Stimulated activated CD4-positive, alpha-beta T cell treated with anti-CD3 and anti-CD28 coated beads, Interleukin-15, amount 100 ng/mL, for 1 hour (primary cell): ENCODE results near the gene FAAP20.
A peak's percentile ranks its signal among the peaks of the same experiment; 100 is the strongest.
"Not testable (repeated sequence)": the region's sequence is repeated elsewhere in the genome, so short reads cannot be mapped to it uniquely, and the experiment has no call there.

Experiments
- DNase-seq, 2 donors: peaks; one replicate each; pipeline ENCODE4 v3.0.0-alpha.2; 2020; ENCODE audit warnings: low read depth in 1 of 2, low spot score in 1 of 2

FAAP20 gene

GRCh38 chr1:2163205-2163604 lies 31.4 kb downstream of the FAAP20 start:
- no peak for DNase-seq

DNA sequence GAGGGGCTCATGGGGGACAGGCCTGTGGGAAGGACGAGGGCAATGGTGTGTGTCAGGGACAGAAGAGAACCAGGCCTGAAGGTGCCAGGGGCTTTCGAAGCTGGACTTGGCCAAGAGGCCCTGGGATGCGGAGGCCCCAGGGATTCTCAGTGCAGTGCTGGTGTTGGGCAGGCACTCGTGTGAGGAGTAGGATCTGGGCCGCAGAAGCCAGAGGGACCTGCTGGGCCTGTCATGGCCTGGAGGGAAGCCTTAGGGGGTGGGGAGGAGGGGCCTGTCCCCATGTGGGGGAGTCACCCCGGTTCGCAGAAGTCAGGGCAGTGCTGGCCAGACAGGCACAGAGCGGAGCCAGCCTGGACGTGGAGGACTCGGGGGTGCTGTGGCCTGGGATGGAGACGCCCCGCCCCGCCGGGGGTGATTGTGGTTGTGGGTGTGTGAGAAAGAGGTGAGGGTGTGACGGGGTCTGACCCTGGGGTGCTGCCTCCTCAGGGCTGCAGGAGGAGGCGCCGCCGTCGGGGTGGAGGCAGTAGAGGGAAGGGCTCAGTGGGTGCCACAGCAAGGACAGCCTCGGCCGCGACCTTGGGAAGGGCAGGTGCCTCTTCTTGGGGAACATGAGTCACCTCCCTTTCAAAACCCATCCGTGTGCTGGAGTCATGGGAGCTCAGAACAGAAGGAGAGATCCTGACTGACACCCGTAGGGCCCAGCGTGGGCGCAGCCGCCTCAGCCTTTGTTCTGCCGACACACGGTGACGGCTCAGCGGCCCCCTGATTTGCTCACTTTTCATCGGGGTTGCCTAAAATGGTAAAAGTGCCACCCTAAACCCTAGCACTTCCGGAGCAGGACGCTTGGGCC lies 33.9 kb downstream of the FAAP20 start:
- DNase-seq, result no peak

DNA sequence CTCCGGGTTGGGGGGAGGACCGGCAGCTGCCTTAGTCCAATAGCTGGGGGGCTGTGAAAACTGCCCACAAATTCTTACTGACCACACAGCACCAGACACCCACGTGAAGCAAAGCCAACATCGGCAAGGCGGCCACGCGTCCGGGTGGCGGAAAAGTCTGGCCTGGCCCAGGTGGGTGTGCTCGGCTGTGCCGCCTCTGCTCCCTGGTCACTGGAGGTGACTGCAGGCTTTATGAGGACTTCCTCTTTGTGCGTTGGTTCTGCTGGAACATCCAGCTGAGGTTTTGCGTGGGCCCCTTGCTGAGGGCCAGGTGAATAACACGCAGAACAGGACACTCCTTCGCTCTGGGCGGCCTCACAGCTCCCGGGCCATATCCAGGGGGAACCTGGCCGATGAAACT lies 35.4 kb downstream of the FAAP20 start:
- DNase-seq, result no peak

GRCh38 chr1:2158272-2158671 lies 36.3 kb downstream of the FAAP20 start:
- DNase-seq, result no peak

DNA sequence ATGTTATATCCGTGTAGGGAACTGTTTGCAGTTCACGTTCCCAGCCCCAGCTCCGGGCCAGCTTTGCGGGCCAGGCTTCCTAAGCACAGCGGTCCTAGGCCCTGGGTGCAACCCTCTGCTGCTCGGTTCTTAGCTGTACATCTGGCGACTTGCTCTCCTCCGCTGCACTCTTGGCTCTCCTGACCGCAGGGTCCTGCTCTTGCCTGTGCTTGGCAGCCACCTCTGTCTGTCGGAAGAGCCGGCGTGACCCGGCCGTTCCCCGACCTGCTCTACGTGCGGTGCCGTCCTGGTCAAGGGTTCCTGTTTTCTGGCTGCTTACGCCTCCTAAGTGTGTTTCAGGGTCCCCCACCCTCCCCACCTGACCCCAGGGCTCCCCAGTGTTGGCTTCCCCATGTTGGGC lies 36.7 kb downstream of the FAAP20 start:
- DNase-seq, result no peak

GRCh38 chr1:2156866-2157265 lies 37.7 kb downstream of the FAAP20 start:
- DNase-seq, result no peak

DNA sequence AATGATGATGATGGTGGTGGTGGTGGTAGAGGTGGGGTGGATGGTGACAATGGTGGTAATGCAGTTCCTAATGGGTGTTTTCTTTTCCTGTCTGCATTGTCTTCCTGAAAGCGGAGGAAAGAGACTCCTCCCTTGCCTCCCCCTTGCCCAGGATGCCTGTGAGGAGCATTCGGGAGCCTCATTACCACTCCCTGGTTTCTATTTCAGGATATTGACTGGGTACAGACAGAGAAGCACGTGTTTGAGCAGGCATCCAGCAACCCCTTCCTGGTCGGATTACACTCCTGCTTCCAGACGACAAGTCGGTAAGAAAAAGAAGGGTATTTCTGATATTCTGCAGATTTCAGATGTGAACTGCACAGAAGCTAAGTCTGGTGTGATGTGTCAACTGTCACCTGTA lies 38.8 kb downstream of the FAAP20 start:
- no peak for DNase-seq

DNA sequence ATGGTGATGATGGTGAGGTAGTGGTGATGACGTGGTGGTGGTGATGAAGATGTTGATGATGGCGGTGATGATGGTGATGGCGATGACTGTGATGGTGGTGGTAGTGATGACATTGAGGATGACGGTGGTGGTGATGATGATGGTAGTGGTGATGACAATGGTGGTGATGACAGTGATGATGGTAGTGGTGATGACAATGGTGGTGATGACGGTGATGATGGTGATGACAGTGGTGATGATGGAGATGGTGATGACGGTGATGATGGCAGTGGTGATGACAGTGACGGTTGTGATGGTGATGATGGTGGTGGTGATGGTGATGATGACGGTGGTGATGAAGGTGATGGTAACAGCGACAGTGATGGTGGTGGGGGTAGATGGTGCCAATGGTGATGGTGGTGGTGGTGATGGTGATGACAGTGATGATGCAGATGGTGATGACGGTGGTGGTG lies 39.4 kb downstream of the FAAP20 start:
- DNase-seq, result no peak

DNA sequence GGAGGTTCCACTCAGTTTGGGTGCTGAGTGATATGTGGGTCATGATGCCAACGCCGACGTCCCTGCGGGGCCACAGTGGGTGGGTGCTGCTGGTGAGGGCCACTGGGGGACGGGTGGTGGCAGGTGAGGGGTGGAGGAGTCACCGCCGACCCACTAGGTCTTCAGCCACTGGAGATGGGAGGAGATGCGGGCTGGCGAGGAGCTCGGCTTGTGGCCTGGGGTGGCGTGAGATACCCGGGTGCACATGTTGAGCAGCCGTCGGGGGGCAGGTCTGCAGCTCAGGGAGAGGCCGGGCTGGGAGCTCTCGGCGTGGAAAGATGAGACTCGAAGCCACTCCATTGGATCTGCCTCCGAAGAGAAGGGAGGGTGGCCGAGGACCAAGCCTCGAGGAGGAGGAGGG lies 40.5 kb downstream of the FAAP20 start:
- no peak for DNase-seq

- DNase-seq, result no peak
Observed at GRCh38 chr1:2152954-2153353, 41.6 kb downstream of the FAAP20 start.

GRCh38 chr1:2151911-2152310 lies 42.7 kb downstream of the FAAP20 start:
- no peak for DNase-seq

DNA sequence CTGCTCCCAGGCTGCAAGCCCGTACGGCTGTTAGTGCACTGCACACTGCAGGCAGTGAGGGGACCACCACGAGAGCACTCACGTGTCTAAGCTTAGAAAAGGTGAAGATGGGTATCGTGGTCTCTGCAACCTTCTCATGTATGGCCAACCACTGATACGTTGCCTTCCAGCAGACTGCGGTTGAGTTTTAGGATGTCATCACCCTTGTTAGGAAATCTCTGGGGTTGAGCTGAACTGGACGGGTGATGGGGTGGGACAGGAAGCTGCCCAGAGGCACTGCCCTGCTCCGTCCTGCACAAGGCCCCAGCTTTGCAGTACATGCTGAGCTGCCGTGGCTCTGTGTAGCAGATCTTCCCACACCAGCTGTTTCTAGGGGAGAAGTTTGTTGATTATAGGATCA lies 43.3 kb downstream of the FAAP20 start:
- no peak for DNase-seq

DNA sequence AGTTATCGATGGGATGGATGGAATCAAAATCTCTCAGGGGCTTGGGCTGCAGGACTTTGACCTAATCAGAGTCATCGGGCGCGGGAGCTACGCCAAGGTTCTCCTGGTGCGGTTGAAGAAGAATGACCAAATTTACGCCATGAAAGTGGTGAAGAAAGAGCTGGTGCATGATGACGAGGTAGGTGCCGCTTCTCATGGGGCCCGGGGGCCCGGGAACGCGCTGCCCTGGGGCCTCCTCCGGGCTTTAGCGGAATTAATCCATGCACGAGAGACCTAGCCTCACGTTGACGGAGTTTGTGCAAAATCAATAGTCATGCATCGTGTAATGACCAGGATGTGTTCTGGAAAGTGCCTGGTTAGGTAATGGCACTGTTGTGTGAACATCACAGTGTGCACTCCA lies 43.8 kb downstream of the FAAP20 start:
- DNase-seq, result no peak

DNA sequence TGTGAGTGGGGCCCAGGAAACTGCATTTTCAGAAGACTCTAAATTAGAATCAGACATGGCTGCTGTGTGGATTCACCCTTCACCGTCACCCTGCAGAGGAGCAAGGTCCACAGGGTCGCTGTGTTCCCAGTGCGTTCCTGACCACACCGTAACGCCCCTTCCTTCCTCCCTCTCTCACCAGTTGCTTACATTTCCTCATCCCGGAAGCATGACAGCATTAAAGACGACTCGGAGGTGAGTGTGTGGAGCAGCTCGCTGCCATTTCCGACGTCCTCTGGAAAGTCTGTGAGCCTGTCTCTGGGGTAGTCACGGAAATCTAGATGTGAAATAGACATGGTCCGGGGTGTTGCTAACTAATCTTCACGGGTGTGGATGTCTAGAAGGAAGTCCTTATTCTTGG lies 45.9 kb downstream of the FAAP20 start:
- DNase-seq, result peak in 1 of 2 donors; percentile 19

- not testable (repeated sequence) for DNase-seq
Observed at GRCh38 chr1:2147869-2148268, 46.7 kb downstream of the FAAP20 start.

DNA sequence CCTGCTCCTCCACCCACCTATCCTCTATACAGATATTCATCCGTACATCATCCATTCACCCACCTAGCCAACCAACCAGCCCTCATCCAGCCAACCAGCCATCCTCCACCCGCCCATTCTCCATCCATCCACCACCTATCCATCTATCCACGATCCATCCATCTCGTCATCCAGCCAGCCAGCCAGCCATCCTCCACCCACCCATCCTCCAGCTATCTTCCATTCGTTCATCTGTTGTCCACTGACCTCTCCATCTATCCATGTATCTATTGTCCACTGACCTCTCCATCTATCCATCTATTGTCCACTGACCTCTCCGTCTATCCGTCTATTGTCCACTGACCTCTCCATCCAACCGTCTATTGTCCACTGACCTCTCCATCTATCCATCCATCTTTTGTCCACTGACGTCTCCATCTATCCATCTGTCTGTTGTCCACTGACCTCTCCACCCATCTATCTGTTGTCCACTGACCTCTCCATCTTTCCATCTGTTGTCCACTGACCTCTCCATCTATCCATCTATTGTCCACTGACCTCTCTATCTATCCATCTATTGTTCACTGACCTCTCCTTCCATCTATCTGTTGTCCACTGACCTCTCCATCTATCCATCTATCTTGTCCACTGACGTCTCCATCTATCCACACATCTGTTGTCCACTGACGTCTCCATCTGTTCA lies 47.6 kb downstream of the FAAP20 start:
- no peak for DNase-seq

DNA sequence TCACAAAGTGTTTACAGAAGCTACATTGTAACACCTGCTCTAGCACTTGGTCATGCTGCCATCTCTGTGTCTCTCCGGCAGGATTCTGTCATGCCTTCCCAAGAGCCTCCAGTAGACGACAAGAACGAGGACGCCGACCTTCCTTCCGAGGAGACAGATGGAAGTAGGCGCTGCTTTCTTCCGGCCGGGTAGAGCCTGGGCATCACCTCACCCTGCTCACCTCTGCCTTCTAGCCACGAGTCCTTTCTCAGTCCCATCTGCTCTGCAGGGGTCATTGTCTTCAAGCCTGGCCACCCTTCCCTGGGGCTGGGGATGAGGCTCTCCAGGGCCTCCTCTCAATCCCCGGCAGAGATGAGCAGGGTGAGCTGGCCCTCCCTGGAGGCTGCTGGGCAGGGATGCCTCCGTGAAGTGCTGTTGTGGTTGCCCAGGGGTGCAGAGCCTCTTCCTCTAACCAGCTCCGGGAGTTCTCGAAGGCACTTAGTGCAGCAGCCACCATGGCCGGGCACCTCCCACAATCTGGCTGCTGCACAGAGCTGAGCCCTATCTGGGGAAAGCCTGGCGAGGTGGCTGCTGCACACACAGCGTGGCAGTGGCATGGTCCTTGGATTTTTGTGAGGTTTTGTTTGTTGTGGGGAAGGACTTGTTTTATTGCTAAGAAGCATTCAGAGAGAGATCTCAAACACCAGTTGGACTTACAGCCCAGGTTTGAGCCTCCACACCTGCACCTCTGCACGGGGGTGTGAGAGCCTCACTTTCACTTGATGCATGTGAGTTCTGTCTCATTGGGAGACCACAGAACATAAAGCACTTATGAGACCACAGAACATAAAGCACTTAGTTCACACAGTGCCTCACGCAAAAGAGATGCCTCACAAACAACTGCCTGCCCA lies 48.4 kb downstream of the FAAP20 start:
- DNase-seq, result no peak

GRCh38 chr1:2144501-2145090 lies 50.0 kb downstream of the FAAP20 start:
- no peak for DNase-seq

- no peak for DNase-seq
Observed at GRCh38 chr1:2143814-2144500, 50.6 kb downstream of the FAAP20 start.

DNA sequence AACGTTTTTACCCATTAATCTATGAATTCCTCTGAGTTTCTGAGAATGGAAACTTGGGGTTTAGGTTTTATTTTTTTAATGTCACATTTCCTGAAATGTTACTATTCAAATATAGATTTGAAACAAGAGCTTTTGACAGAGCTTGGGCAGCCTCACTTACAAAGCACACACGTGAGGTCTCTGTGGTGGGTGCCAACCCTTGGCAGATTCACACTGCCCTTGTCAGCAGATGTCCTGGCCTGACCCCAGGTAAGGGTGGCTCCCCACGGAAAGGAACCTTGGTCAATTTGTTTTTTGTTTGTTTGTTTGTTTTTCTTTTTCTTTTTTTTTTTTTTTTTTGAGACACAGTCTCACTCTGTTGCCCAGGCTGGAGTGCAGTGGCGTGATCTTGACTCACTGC lies 53.5 kb downstream of the FAAP20 start:
- no peak for DNase-seq
